Fibroblast of skin of left quadriceps (primary cell): ENCODE measurements around the gene EFEMP1.

Experiments used
- DNase-seq, 2 experiments: peaks; one replicate each; pipeline ENCODE4 v3.0.0-alpha.2; 2013; ENCODE audit warnings: low read depth in 2 of 2

Gene EFEMP1

DNA sequence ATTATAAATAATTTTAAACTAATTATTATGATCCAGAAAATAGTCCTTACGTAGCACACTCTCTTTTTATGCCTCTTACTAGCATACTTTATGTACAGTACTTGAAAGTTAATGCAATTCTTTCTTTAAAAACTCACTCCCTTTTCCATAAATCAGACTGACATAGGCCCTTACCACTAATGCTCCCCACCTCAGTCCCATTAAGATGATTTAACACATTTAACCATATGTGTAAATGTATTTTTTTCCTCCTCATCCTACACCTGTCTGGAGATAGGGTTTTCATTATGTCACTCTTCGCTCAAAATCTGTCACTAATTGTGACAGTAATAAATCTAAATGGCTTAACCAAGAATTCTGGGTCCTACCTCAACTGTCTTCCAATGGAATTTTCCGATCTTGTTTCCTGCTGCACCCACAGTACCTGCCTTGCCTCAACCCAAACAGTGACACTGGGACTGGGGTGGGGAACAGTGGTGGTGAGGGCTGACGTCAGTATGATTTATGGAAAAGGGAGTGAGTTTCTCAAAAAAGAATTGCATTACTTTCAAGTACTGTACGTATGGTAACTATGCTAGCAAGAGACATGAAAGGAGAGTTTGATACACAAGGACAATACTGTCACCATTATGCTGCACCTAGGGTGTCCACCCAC is 25.1 kb downstream of the EFEMP1 start:
- DNase-seq: no peak

DNA sequence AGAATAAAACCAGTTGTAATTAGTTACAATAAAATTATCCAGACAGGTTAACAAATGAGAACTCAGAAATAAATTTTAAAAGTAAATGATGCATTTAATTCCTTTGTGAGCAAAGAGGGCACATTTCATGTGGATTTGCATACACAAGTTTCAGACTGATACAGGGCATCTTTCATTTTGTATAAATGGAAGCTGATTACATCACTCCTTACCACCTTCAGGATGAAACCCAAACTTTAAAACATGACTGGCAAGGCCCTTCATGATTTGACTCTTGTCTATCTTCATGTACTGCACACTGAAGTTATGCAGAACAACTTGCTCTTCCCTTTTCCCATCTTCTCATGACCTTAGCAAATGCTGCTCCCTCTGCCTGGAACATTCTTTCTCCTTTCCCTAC is 26.9 kb downstream of the EFEMP1 start:
- no peak for DNase-seq

DNA sequence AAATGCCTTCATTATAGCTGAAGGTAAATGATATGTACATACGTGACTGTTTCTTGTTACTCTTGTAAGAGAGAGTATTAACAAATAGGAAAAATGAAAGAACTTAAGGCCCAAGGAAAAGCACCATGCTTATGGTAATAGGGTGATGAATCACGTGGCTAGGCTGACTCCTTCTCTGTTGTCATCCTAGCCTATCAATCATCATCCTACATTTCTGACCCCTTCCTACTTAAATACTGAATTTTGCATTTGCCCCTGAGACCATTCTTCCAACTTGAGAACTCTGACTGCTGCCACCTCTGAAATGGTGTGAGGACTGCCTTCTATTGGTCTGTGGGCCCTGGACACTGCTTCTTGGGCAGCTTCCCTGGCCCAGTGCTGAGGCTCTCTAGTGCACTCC is 28.9 kb downstream of the EFEMP1 start:
- no peak for DNase-seq

DNA sequence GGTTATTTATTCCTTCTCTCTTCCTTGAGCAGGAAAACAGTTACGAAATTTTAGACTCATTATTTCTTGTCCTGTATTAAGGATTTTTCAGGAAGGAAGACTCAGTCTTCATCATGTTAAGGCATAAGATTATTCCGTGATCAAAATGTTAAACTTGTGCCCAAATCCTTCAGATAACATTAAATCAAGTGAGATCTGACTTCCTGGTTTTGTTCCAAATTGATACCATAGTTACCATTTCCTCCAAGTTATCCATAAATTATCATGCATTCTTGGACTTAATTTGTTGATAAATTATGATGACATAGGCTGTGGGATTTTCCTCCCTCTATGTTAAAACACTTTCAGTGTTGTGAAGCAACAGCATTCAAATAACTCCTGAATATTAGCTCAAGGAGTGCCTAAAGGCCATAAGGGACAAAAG is 31.9 kb downstream of the EFEMP1 start:
- no peak for DNase-seq

DNA sequence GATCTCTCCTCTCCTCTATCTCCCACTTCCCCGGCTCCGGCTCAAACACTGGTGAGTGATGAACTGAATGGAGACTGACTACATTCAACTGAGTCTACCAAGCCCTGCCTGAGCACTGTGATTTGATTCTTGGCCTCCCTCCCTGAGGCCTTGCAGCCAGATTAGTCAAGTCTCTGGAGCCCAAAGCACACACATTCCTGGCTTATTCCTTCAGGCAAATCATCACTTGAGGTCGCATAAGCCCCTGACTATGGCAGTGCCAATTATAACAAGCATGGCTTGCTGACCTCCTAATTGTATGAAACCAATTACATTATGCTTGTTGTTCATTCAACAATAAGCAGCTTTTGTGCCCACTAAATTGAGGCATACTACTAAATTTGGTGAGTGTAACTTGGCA is 34.6 kb downstream of the EFEMP1 start:
- DNase-seq: no peak

- no peak for DNase-seq
Measured at GRCh38 chr2:55887901-55888624, 35.5 kb downstream of the EFEMP1 start.

DNA sequence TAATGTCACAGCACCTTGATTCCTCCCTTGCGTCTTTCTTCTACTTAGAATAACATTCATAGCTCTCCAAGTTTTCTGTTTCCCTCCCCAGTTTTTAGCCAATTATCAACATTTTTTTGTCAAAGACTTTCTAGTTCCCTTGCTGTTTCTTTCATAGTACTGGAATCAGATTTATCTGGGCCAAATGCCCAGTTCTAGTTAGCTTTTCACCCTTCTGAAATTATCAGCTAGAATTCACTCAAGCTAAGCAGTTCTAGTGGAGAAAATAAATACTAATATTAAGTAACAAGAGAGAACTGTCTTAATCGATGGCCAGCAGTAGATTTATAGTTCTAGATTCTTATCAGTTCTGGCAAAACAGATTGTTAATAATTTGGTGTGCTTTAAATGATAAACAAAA is 36.2 kb downstream of the EFEMP1 start:
- DNase-seq: no peak

GRCh38 chr2:55885944-55886281 is 37.7 kb downstream of the EFEMP1 start:
- no peak for DNase-seq

- DNase-seq: peak; percentile 87 to 88
Measured at GRCh38 chr2:55885127-55885943, 38.2 kb downstream of the EFEMP1 start.

- no peak for DNase-seq
Measured at GRCh38 chr2:55883829-55884228, 39.8 kb downstream of the EFEMP1 start.

DNA sequence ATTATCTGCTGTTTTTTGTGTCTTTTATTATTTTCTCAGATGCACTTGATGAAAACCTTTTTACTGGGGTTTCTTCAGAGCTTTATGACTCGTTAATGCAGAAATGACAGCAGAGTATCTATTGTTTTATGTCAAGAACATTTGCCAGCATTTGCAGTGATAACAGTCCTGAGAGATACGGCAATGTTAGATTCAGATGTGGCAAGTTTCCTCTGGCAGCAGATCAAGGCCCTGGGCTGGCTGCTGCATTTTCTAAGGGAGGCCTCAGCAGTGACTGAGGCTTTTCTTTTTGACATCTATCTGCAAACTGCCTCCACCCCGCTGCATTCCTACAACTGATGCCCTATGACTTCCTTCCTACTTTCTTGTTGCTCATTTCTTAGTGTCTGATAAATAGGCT is 40.2 kb downstream of the EFEMP1 start:
- DNase-seq: no peak

- DNase-seq: no peak
Measured at GRCh38 chr2:55882954-55883353, 40.6 kb downstream of the EFEMP1 start.

- DNase-seq: no peak
Measured at GRCh38 chr2:55880416-55881143, 43.0 kb downstream of the EFEMP1 start.

GRCh38 chr2:55879976-55880375 is 43.6 kb downstream of the EFEMP1 start:
- no peak for DNase-seq

- peak; percentile 75 to 81 for DNase-seq
Measured at GRCh38 chr2:55877087-55877436, 46.5 kb downstream of the EFEMP1 start.

DNA sequence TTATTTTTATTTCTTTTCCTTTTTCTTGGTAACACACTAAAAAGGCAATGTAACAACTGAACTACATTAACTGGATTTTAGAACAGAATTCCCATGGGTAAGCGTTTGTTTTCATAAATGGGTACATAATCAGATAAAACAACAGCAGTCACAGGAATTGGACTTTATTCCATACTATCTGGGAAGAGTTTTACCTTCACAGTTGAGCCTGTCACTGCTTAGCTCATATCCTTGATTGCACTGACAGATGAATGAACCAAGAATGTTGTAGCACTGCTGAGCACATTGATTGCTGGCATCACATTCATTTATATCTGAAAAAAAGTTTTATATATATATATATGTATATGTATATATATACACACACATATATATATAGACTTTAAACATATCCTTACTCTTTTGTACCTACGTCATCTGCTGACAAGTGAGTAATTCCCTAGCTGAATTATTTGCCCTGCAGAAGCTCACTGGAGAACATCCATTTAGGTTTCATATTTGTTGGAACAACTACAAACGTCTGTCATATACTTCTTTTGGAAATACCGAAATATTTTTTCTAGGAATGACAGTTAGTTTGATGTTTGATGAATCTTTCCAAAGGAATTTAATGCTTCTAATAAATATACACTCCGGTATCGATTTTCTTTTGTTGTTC is 47.0 kb downstream of the EFEMP1 start:
- peak in 1 of 2 experiments; percentile 63 for DNase-seq

GRCh38 chr2:55875434-55876135 is 48.0 kb downstream of the EFEMP1 start:
- DNase-seq: no peak

GRCh38 chr2:55874338-55874737 is 49.2 kb downstream of the EFEMP1 start:
- no peak for DNase-seq

DNA sequence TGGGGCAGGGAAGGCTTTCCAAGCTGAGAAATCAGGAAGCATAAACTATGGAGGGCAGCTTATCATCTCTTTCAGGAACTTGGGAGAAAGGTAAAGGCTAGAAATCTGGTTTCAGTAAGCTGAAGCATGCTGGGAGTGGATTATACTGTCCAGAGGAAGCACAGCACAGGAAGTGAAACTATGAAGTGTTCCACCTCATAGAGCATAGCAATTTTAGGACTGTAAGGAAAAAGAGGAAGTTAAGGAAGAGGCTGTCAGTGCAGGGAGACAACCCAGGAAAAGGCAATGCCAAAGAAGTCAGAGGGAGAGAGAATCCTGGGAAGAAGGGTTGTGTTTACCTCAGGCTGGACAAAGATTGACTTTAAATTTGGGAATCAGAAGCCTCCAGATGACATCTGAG is 51.9 kb downstream of the EFEMP1 start:
- no peak for DNase-seq

DNA sequence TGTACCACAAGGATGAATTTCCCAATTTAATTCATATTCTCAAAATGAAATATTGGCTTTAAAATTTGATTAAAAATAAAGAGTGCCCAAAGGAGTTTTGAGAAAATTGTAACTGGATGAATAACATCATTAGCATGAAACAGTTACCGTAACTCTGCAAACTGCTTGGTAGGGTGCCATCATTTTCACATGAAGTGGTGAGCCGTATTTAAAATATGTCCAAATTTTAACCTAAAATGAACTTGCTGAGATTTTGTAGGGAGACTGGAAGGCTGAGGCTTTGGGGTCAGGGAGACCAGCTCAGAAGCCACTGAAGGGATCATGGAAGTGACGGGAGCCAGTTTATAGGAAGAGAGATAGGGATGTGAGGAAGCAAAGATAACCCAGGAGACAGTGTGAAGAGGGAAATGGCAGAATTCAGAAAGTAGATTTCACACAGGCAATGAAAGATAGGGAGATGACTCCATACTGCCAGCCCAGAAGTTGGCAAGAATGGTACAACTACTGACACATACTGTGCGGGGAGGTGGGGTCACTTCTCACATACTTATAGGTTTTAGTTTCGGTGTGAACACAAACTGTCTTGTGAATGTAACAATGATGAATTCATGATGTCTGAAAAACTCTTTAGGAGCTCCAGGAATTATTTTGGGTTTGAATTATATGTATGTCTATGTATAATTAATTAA is 53.8 kb downstream of the EFEMP1 start:
- peak; percentile 78 to 79 for DNase-seq
